GM23338 (cell line): ENCODE data around the gene FOXP2. TPM values are rescaled to one million over a fixed set of nuclear protein-coding genes. Genes with fewer than 3 reads are reported as not detected.

Experiments used
- ATAC-seq: fragments of 200-7000 bp; cut with Tn5 transposase; 3 replicates; pipeline ENCODE4 v1.9.1; 2020
- DNase-seq: peaks from one replicate; pipeline ENCODE4 v3.0.0-alpha.2; 2015; ENCODE audit warnings: low spot score
- H2AFZ ChIP-seq: fragments of 200-600 bp; sonication (generic); 2 replicates; pipeline ENCODE4 v1.8.0; 2016; ENCODE audit warnings: antibody characterized with exemption, mild to moderate bottlenecking, moderate library complexity
- H3F3A ChIP-seq: fragments of 200-600 bp; sonication (generic); replicated peaks from 2 replicates; pipeline ENCODE4 v1.8.0; 2017; ENCODE audit warnings: antibody characterized with exemption, mixed run types, low read depth
- H3K27ac ChIP-seq: fragments of 200-600 bp; sonication (generic); 2 replicates; pipeline ENCODE4 v1.6.1; 2016; ENCODE audit warnings: low read depth
- H3K27me3 ChIP-seq: fragments of 200-600 bp; sonication (generic); 2 replicates; pipeline ENCODE4 v1.8.0; 2016; ENCODE audit warnings: mild to moderate bottlenecking, mixed run types, moderate library complexity; ENCODE audit not compliant: insufficient read depth
- H3K36me3 ChIP-seq: fragments of 200-600 bp; sonication (generic); 2 replicates; pipeline ENCODE4 v1.8.0; 2016; ENCODE audit warnings: mild to moderate bottlenecking; ENCODE audit not compliant: insufficient read depth
- H3K4me1 ChIP-seq: fragments of 200-600 bp; sonication (generic); 2 replicates; pipeline ENCODE4 v1.8.0; 2016; ENCODE audit warnings: mild to moderate bottlenecking, moderate library complexity; ENCODE audit not compliant: insufficient read depth
- H3K4me2 ChIP-seq: fragments of 200-600 bp; sonication (generic); 2 replicates; pipeline ENCODE4 v1.7.1; 2017; ENCODE audit warnings: mixed run types
- H3K4me3 ChIP-seq: fragments of 200-600 bp; sonication (generic); 2 replicates; pipeline ENCODE4 v1.6.1; 2016; ENCODE audit warnings: mixed run types
- H3K79me2 ChIP-seq: fragments of 200-600 bp; sonication (generic); replicated peaks from 2 replicates; pipeline ENCODE4 v1.8.0; 2017; ENCODE audit warnings: mild to moderate bottlenecking; ENCODE audit not compliant: insufficient read depth
- H3K9me2 ChIP-seq: fragments of 200-600 bp; sonication (generic); 2 replicates; pipeline ENCODE4 v1.8.0; 2017; ENCODE audit not compliant: insufficient read depth
- H4K20me1 ChIP-seq: fragments of 200-600 bp; sonication (generic); replicated peaks from 2 replicates; pipeline ENCODE4 v1.8.0; 2017; ENCODE audit warnings: mild to moderate bottlenecking; ENCODE audit not compliant: insufficient read depth
- H3K27ac Mint-ChIP-seq: 2 replicates; pipeline ENCODE4 v1.8.0; 2020; ENCODE audit warnings: inconsistent platforms, mild to moderate bottlenecking, moderate library complexity, mixed read lengths
- H3K27me3 Mint-ChIP-seq: 3 replicates; pipeline ENCODE4 v1.8.0; 2022; ENCODE audit warnings: low read depth, mild to moderate bottlenecking, moderate library complexity, mixed read lengths, inconsistent platforms; ENCODE audit not compliant: insufficient read depth, poor library complexity
- H3K36me3 Mint-ChIP-seq: 3 replicates; pipeline ENCODE4 v1.8.0; 2021; ENCODE audit warnings: low read depth, mild to moderate bottlenecking, inconsistent platforms, moderate library complexity, mixed read lengths
- H3K4me1 Mint-ChIP-seq: 3 replicates; pipeline ENCODE4 v1.8.0; 2020; ENCODE audit warnings: mild to moderate bottlenecking, inconsistent platforms, mixed read lengths
- H3K4me3 Mint-ChIP-seq: 3 replicates; pipeline ENCODE4 v1.8.0; 2021; ENCODE audit warnings: moderate library complexity, mild to moderate bottlenecking, inconsistent platforms, mixed read lengths
- H3K9me3 Mint-ChIP-seq: 3 replicates; pipeline ENCODE4 v1.8.0; 2020; ENCODE audit warnings: moderate library complexity, mild to moderate bottlenecking, inconsistent platforms, mixed read lengths
- EZH2 ChIP-seq: fragments of 200-600 bp; sonication (generic); IDR thresholded peaks from one replicate; pipeline ENCODE4 v1.8.0; 2017; ENCODE audit warnings: antibody characterized with exemption, mild to moderate bottlenecking, low read depth; ENCODE audit not compliant: unreplicated experiment
- EZH2phosphoT487 ChIP-seq: fragments of 200-600 bp; sonication (generic); IDR thresholded peaks from one replicate; pipeline ENCODE4 v1.8.1; 2018; ENCODE audit warnings: antibody characterized with exemption; ENCODE audit not compliant: unreplicated experiment
- POLR2AphosphoS5 ChIP-seq: IDR thresholded peaks from 2 replicates; pipeline ENCODE4 v1.6.1; 2016; ENCODE audit warnings: antibody characterized with exemption, low read depth
- STAT1 ChIP-seq: IDR thresholded peaks from one replicate; pipeline ENCODE4 v1.6.1; 2016; ENCODE audit warnings: antibody characterized with exemption; ENCODE audit not compliant: unreplicated experiment
- ZNF114 ChIP-seq: fragments of 250-450 bp; sonication (Bioruptor Pico); IDR thresholded peaks from 2 replicates; pipeline ENCODE4 v1.5.0; 2020; ENCODE audit warnings: mild to moderate bottlenecking, moderate library complexity
- ZNF331 ChIP-seq: fragments of 250-450 bp; sonication (Bioruptor Pico); IDR thresholded peaks from 2 replicates; pipeline ENCODE4 v1.5.0; 2020; ENCODE audit warnings: low read depth, mild to moderate bottlenecking, moderate library complexity
- polyA plus RNA-seq: library from polyadenylated mRNA; unstranded; fragments of >200 nt; fragmentation: Nextera tagmentation; extraction: Ambion mirVana; gene quantifications from 2 replicates; pipeline ENCODE4 v1.2.1, GENCODE V29; 2016
- total RNA-seq: library from RNA; depleted of rRNA; stranded (reverse); fragments of >200 nt; shearing (Covaris generic); gene quantifications from 2 replicates; pipeline ENCODE4 v1.2.3, GENCODE V29; 2014
- TF ChIP-seq, protein P1 (sequence below): IDR thresholded peaks from one replicate; pipeline ENCODE4 v1.6.1; 2018; ENCODE audit warnings: antibody characterized with exemption; ENCODE audit not compliant: unreplicated experiment
- TF ChIP-seq, protein P2 (sequence below), 2 experiments: fragments of 200-600 bp in 1 of 2; sonication (generic) in 1 of 2; conservative IDR thresholded peaks; 2 replicates each; pipeline versions ENCODE4 v1.5.1 to v1.6.1; 2016 to 2017; ENCODE audit warnings: antibody characterized with exemption in 2 of 2, low read depth in 2 of 2, mild to moderate bottlenecking in 2 of 2, moderate library complexity in 1 of 2
- TF ChIP-seq, protein P3 (sequence below): IDR thresholded peaks from 2 replicates; pipeline ENCODE4 v1.6.1; 2016; ENCODE audit warnings: antibody characterized with exemption
- TF ChIP-seq, protein P4 (sequence below): fragments of 250-450 bp; sonication (Bioruptor Pico); IDR thresholded peaks from 2 replicates; pipeline ENCODE4 v1.5.0; 2020; ENCODE audit warnings: mild to moderate bottlenecking, moderate library complexity

Gene FOXP2
- total and polyA plus RNA-seq, 2 experiments from 2014 or later: 0.03 to 0.24 TPM

DNA sequence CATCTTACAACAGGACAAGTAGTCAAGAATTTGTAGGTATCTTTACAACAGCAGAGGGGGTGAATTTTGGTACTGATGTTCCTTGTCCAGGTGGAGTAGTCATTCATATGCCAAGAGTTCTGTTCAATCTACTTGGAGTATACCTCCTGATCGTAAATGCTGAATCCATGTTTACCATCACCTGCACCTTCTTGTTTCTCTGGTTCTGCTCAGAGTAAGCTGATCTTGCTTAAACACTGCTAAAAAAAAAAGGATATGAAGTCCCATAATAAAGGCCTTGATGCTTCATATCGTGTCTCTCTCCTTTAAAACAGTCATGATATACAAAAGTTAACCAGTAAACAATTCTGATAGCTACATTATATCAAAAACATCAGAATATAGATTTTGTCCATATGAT, 45.3 kb upstream of the FOXP2 start:
- Mint-ChIP-seq H3K4me1 (no peaks in the 10 kb centered on the region; the same call in 2 of the 3 replicates), H3K27me3 (no peaks in the 10 kb centered on the region), H3K9me3 (no peaks in the 10 kb centered on the region), H3K4me3 (no peak overlapping the region), H3K36me3 (no peaks in the 10 kb centered on the region), H3K27ac (no peak overlapping the region)
- H4K20me1 ChIP-seq: no peaks in the 10 kb centered on the region
- H2AFZ ChIP-seq: no peak overlapping the region; the same call in 1 of the 2 replicates
- DNase-seq (no peak), ATAC-seq (no peak)
- H3K4me2 ChIP-seq: no peak overlapping the region
- TF ChIP-seq ZNF331 (CRISPR knock-in tag) (no peak), ZNF114 (no peak), EZH2phosphoT487 (no peak), STAT1 (no peak), POLR2AphosphoS5 (no peak), EZH2 (no peak)
- TF ChIP-seq, protein P1, sequence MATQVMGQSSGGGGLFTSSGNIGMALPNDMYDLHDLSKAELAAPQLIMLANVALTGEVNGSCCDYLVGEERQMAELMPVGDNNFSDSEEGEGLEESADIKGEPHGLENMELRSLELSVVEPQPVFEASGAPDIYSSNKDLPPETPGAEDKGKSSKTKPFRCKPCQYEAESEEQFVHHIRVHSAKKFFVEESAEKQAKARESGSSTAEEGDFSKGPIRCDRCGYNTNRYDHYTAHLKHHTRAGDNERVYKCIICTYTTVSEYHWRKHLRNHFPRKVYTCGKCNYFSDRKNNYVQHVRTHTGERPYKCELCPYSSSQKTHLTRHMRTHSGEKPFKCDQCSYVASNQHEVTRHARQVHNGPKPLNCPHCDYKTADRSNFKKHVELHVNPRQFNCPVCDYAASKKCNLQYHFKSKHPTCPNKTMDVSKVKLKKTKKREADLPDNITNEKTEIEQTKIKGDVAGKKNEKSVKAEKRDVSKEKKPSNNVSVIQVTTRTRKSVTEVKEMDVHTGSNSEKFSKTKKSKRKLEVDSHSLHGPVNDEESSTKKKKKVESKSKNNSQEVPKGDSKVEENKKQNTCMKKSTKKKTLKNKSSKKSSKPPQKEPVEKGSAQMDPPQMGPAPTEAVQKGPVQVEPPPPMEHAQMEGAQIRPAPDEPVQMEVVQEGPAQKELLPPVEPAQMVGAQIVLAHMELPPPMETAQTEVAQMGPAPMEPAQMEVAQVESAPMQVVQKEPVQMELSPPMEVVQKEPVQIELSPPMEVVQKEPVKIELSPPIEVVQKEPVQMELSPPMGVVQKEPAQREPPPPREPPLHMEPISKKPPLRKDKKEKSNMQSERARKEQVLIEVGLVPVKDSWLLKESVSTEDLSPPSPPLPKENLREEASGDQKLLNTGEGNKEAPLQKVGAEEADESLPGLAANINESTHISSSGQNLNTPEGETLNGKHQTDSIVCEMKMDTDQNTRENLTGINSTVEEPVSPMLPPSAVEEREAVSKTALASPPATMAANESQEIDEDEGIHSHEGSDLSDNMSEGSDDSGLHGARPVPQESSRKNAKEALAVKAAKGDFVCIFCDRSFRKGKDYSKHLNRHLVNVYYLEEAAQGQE: no peak
- TF ChIP-seq, protein P2, sequence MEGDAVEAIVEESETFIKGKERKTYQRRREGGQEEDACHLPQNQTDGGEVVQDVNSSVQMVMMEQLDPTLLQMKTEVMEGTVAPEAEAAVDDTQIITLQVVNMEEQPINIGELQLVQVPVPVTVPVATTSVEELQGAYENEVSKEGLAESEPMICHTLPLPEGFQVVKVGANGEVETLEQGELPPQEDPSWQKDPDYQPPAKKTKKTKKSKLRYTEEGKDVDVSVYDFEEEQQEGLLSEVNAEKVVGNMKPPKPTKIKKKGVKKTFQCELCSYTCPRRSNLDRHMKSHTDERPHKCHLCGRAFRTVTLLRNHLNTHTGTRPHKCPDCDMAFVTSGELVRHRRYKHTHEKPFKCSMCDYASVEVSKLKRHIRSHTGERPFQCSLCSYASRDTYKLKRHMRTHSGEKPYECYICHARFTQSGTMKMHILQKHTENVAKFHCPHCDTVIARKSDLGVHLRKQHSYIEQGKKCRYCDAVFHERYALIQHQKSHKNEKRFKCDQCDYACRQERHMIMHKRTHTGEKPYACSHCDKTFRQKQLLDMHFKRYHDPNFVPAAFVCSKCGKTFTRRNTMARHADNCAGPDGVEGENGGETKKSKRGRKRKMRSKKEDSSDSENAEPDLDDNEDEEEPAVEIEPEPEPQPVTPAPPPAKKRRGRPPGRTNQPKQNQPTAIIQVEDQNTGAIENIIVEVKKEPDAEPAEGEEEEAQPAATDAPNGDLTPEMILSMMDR (conservative IDR thresholded peaks at IDR 0.05; ENCODE audit: low read depth in 2 of 2): no peak
- TF ChIP-seq, protein P3, sequence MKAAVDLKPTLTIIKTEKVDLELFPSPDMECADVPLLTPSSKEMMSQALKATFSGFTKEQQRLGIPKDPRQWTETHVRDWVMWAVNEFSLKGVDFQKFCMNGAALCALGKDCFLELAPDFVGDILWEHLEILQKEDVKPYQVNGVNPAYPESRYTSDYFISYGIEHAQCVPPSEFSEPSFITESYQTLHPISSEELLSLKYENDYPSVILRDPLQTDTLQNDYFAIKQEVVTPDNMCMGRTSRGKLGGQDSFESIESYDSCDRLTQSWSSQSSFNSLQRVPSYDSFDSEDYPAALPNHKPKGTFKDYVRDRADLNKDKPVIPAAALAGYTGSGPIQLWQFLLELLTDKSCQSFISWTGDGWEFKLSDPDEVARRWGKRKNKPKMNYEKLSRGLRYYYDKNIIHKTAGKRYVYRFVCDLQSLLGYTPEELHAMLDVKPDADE: no peak
- TF ChIP-seq, protein P4, sequence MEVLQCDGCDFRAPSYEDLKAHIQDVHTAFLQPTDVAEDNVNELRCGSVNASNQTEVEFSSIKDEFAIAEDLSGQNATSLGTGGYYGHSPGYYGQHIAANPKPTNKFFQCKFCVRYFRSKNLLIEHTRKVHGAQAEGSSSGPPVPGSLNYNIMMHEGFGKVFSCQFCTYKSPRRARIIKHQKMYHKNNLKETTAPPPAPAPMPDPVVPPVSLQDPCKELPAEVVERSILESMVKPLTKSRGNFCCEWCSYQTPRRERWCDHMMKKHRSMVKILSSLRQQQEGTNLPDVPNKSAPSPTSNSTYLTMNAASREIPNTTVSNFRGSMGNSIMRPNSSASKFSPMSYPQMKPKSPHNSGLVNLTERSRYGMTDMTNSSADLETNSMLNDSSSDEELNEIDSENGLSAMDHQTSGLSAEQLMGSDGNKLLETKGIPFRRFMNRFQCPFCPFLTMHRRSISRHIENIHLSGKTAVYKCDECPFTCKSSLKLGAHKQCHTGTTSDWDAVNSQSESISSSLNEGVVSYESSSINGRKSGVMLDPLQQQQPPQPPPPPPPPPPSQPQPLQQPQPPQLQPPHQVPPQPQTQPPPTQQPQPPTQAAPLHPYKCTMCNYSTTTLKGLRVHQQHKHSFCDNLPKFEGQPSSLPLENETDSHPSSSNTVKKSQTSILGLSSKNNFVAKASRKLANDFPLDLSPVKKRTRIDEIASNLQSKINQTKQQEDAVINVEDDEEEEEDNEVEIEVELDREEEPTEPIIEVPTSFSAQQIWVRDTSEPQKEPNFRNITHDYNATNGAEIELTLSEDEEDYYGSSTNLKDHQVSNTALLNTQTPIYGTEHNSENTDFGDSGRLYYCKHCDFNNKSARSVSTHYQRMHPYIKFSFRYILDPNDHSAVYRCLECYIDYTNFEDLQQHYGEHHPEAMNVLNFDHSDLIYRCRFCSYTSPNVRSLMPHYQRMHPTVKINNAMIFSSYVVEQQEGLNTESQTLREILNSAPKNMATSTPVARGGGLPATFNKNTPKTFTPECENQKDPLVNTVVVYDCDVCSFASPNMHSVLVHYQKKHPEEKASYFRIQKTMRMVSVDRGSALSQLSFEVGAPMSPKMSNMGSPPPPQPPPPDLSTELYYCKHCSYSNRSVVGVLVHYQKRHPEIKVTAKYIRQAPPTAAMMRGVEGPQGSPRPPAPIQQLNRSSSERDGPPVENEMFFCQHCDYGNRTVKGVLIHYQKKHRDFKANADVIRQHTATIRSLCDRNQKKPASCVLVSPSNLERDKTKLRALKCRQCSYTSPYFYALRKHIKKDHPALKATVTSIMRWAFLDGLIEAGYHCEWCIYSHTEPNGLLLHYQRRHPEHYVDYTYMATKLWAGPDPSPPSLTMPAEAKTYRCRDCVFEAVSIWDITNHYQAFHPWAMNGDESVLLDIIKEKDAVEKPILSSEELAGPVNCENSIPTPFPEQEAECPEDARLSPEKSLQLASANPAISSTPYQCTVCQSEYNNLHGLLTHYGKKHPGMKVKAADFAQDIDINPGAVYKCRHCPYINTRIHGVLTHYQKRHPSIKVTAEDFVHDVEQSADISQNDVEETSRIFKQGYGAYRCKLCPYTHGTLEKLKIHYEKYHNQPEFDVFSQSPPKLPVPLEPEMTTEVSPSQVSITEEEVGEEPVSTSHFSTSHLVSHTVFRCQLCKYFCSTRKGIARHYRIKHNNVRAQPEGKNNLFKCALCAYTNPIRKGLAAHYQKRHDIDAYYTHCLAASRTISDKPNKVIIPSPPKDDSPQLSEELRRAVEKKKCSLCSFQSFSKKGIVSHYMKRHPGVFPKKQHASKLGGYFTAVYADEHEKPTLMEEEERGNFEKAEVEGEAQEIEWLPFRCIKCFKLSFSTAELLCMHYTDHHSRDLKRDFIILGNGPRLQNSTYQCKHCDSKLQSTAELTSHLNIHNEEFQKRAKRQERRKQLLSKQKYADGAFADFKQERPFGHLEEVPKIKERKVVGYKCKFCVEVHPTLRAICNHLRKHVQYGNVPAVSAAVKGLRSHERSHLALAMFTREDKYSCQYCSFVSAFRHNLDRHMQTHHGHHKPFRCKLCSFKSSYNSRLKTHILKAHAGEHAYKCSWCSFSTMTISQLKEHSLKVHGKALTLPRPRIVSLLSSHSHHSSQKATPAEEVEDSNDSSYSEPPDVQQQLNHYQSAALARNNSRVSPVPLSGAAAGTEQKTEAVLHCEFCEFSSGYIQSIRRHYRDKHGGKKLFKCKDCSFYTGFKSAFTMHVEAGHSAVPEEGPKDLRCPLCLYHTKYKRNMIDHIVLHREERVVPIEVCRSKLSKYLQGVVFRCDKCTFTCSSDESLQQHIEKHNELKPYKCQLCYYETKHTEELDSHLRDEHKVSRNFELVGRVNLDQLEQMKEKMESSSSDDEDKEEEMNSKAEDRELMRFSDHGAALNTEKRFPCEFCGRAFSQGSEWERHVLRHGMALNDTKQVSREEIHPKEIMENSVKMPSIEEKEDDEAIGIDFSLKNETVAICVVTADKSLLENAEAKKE (CRISPR knock-in tag): no peak
- H3K4me1 ChIP-seq: peaks cover 4% of the 10 kb centered on the region; the same call in 1 of the 2 replicates
- H3K36me3 ChIP-seq: no peaks in the 10 kb centered on the region
- H3K27ac ChIP-seq: no peak overlapping the region
- no peak overlapping the region for H3K4me3 ChIP-seq
- no peaks in the 10 kb centered on the region for H3F3A ChIP-seq
- H3K9me2 ChIP-seq: no peaks in the 10 kb centered on the region
- H3K27me3 ChIP-seq: no peaks in the 10 kb centered on the region
- no peaks in the 10 kb centered on the region for H3K79me2 ChIP-seq
